GM12865 (cell line): Measurements from ENCODE around the gene ZBTB12.
"Not testable (repeated sequence)": the region's sequence is repeated elsewhere in the genome, so short reads cannot be mapped to it uniquely, and the experiment has no call there.

ENCODE experiments used
- DNase-seq: peaks from one replicate; pipeline ENCODE4 v3.0.0; 2010; ENCODE audit warnings: low read depth
- H3K4me3 ChIP-seq: 2 replicates; pipeline ENCODE4 v1.5.1; 2011; ENCODE audit warnings: mild to moderate bottlenecking, low read depth, low read length, control low read depth
- CTCF ChIP-seq: IDR thresholded peaks from 2 replicates; pipeline ENCODE4 v1.5.1; 2011; ENCODE audit warnings: low read length, control low read depth, low read depth, inconsistent platforms; ENCODE audit not compliant: insufficient read depth; ENCODE audit errors: missing control alignments

The ZBTB12 gene

GRCh38 chr6:31933537-31933936 is 31.7 kb upstream of the ZBTB12 start:
- no peak for TF ChIP-seq CTCF
- no peak for DNase-seq
- no peak overlapping the region for H3K4me3 ChIP-seq

GRCh38 chr6:31932137-31932536 is 30.3 kb upstream of the ZBTB12 start:
- not testable (repeated sequence) for H3K4me3 ChIP-seq, DNase-seq

GRCh38 chr6:31930962-31931361 is 29.1 kb upstream of the ZBTB12 start:
- no peak overlapping the region for H3K4me3 ChIP-seq
- no peak for DNase-seq
- TF ChIP-seq CTCF = no peak

- H3K4me3 ChIP-seq = no peak overlapping the region
- TF ChIP-seq CTCF = no peak
- DNase-seq = no peak
Observed at GRCh38 chr6:31928672-31928939, 26.7 kb upstream of the ZBTB12 start.

GRCh38 chr6:31927863-31928671 is 26.2 kb upstream of the ZBTB12 start:
- no peak overlapping the region for H3K4me3 ChIP-seq
- TF ChIP-seq CTCF = no peak
- no peak for DNase-seq

GRCh38 chr6:31927242-31927862 is 25.5 kb upstream of the ZBTB12 start, which contains the start of gene C2:
TSS of gene C2 (plus strand) at chr6:31927717. CDS start at chr6:31927753, 36 bp downstream.
- no peak within 1 kb of the TSS for H3K4me3 ChIP-seq
- no peak for DNase-seq
- TF ChIP-seq CTCF = no peak

- H3K4me3 ChIP-seq = no peak overlapping the region
- peak; percentile 45 for DNase-seq
- TF ChIP-seq CTCF = peak; percentile 25
Observed at GRCh38 chr6:31922942-31923341, 21.1 kb upstream of the ZBTB12 start.
